Immature natural killer cell (primary cell): ENCODE results near the gene C4orf17. TPM values are rescaled to one million over a fixed set of nuclear protein-coding genes. Genes with fewer than 3 reads are reported as not detected.
"Not testable (repeated sequence)": the region's sequence is repeated elsewhere in the genome, so short reads cannot be mapped to it uniquely, and the experiment has no call there.

Experiments used
- DNase-seq, 3 donors: peaks; one replicate each; pipeline ENCODE4 v3.0.0; 2022; ENCODE audit warnings: mixed read lengths in 1 of 3
- H3K27ac Mint-ChIP-seq, 6 donors: one replicate each; pipeline ENCODE4 v1.8.0; 2020; ENCODE audit warnings: mixed read lengths in 6 of 6, mild to moderate bottlenecking in 5 of 6, inconsistent platforms in 4 of 6, moderate library complexity in 3 of 6
- H3K27me3 Mint-ChIP-seq, 3 donors: one replicate each; pipeline ENCODE4 v1.8.0; 2020 to 2021; ENCODE audit warnings: low read depth in 3 of 3, mild to moderate bottlenecking in 3 of 3, mixed read lengths in 3 of 3, moderate library complexity in 3 of 3, inconsistent platforms in 1 of 3
- H3K36me3 Mint-ChIP-seq, 3 donors: one replicate each; pipeline ENCODE4 v1.8.0; 2020; ENCODE audit warnings: mixed read lengths in 3 of 3, inconsistent platforms in 2 of 3, mild to moderate bottlenecking in 2 of 3
- H3K4me1 Mint-ChIP-seq, 2 donors: one replicate each; pipeline ENCODE4 v1.8.0; 2020; ENCODE audit warnings: inconsistent platforms in 2 of 2, mild to moderate bottlenecking in 2 of 2, mixed read lengths in 2 of 2, moderate library complexity in 1 of 2
- H3K4me3 Mint-ChIP-seq, 5 donors: one replicate each; pipeline ENCODE4 v1.8.0; 2020; ENCODE audit warnings: mild to moderate bottlenecking in 5 of 5, mixed read lengths in 5 of 5, inconsistent platforms in 3 of 5, moderate library complexity in 3 of 5
- H3K9me3 Mint-ChIP-seq, 6 donors: one replicate each; pipeline ENCODE4 v1.8.0; 2020; ENCODE audit warnings: mild to moderate bottlenecking in 6 of 6, mixed read lengths in 6 of 6, inconsistent platforms in 4 of 6, moderate library complexity in 3 of 6
- polyA plus RNA-seq, 3 donors: library from polyadenylated mRNA; unstranded; fragments of 300-500 nt; fragmentation: Illumina TruSeq; gene quantifications; one replicate each; pipeline ENCODE4 v1.2.3, GENCODE V29; 2021

The C4orf17 gene
- polyA plus RNA-seq, 3 donors from 2014 or later: not detected

GRCh38 chr4:99506781-99507180 lies 4.0 kb upstream of the C4orf17 start:
- Mint-ChIP-seq H3K27ac (no peak overlapping the region), H3K36me3 (no peaks in the 10 kb centered on the region), H3K4me1 (peaks cover 0 to 21% of the 10 kb centered on the region in 2 donors), H3K4me3 (no peak overlapping the region), H3K27me3 (peaks cover 0 to 3% (median 3%) of the 10 kb centered on the region in 3 donors), H3K9me3 (peaks cover 0 to 4% (median 0%) of the 10 kb centered on the region in 6 donors)
- DNase-seq: no peak

DNA sequence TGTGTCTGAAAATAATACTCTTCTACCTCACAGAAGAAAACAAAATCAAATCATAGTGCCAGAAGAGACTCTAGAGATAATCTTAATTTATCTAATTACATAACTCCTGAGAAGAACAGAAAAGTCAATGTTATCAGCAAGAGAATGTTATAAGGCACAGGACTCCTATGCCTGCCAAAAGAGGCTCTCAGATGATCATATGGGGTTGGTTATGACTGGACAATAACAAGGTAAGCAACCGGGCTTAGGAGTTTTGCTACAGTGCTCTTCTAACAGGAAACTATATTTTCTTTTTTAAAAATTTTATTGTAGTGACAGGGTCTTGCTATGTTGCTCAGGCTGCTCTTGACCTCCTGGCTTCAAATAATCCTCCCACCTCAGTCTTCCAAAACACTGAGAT lies 3.5 kb upstream of the C4orf17 start:
- H3K4me1 Mint-ChIP-seq: peaks cover 0 to 21% of the 10 kb centered on the region in 2 donors

DNA sequence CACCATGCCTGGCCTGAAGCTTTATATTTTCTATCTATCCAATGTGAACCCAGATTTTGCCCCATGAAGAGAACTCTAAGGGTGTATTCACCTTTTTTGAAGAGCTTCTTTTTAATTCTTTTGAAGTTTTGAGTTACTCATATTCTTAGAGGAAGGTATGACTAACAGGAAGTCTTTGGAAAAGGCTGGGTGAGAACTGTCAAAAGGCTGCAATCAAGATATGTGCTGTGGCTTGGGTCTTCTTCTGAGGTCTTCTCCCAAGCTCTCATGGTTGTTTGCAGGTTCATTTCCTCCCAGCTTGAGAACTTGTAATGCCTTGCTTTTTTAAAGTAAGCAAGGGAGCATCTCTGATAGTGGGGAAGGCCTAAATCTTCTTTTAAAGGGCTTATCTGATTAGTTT lies 3.1 kb upstream of the C4orf17 start:
- Mint-ChIP-seq H3K4me1 (peaks cover 0 to 21% of the 10 kb centered on the region in 2 donors), H3K27me3 (peaks cover 0 to 3% (median 3%) of the 10 kb centered on the region in 3 donors), H3K36me3 (no peaks in the 10 kb centered on the region), H3K27ac (no peak overlapping the region), H3K4me3 (no peak overlapping the region), H3K9me3 (peaks cover 0 to 4% (median 0%) of the 10 kb centered on the region in 6 donors)
- DNase-seq: no peak

More for the DNA sequence above, 3.5 kb upstream of the C4orf17 start:
- H3K4me3 Mint-ChIP-seq: no peak overlapping the region
- H3K27ac Mint-ChIP-seq: no peak overlapping the region
- peaks cover 0 to 3% (median 3%) of the 10 kb centered on the region in 3 donors for H3K27me3 Mint-ChIP-seq
- DNase-seq: no peak
- H3K36me3 Mint-ChIP-seq: no peaks in the 10 kb centered on the region
- H3K9me3 Mint-ChIP-seq: peaks cover 0 to 4% (median 0%) of the 10 kb centered on the region in 6 donors

- Mint-ChIP-seq H3K36me3 (no peaks in the 10 kb centered on the region), H3K4me3 (no peak overlapping the region), H3K27ac (no peak overlapping the region), H3K4me1 (no peaks in the 10 kb centered on the region), H3K27me3 (peaks cover 0 to 6% (median 0%) of the 10 kb centered on the region in 3 donors), H3K9me3 (no peaks in the 10 kb centered on the region)
- no peak for DNase-seq
Measured at GRCh38 chr4:99518601-99519295, 7.9 kb downstream of the C4orf17 start.

- peaks cover 0 to 2% (median 0%) of the 10 kb centered on the region in 6 donors for H3K9me3 Mint-ChIP-seq
- H3K27ac Mint-ChIP-seq: no peak overlapping the region
- no peaks in the 10 kb centered on the region for H3K4me1 Mint-ChIP-seq
- H3K4me3 Mint-ChIP-seq: no peak overlapping the region
- DNase-seq: no peak
- H3K27me3 Mint-ChIP-seq: peaks cover 0 to 2% (median 1%) of the 10 kb centered on the region in 3 donors
- no peaks in the 10 kb centered on the region for H3K36me3 Mint-ChIP-seq
Measured at GRCh38 chr4:99529228-99529627, 18.4 kb downstream of the C4orf17 start.

DNA sequence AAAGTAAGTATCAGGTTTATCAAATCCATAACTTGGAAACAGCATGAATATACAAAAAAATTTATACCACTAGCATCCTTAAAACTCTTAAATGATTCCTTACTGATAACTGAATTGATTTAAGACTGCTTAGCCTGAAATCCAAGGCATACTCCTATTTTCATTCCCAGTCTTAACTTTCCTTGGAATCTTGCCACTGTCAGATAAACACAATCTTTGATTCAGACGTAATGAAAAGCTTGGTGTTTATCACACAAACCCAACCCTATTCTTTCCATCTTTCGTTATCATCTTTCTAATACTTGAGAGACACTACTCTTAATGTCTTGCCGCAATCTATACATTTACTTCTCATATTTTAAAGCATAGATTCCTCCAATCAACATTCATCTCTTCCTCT lies 19.1 kb downstream of the C4orf17 start:
- no peak for DNase-seq

DNA sequence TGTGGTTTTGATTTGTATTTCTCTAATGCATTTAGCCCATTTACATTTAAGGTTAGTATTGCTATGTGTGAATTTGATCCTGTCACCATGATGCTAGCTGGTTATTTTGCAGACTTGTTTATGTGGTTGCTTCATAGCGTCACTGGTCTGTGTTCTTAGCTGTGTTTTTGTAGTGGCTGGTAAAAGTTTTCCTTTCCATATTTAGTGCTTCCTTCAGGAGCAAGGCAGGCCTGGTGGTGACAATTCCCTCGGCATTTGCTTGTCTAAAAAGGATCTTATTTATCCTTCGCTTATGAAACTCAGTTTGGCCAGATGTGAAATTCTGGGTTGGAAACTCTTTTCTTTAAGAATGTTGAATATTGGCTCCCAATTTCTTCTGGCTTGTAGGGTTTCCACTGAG lies 23.9 kb downstream of the C4orf17 start:
- not testable (repeated sequence) for H3K9me3 Mint-ChIP-seq, H3K4me1 Mint-ChIP-seq, H3K27ac Mint-ChIP-seq, H3K27me3 Mint-ChIP-seq, DNase-seq, H3K4me3 Mint-ChIP-seq, H3K36me3 Mint-ChIP-seq

More for the DNA sequence above, 19.1 kb downstream of the C4orf17 start:
- Mint-ChIP-seq H3K9me3 (peaks cover 0 to 2% (median 0%) of the 10 kb centered on the region in 6 donors), H3K4me3 (no peak overlapping the region), H3K27me3 (peaks cover 0 to 2% (median 1%) of the 10 kb centered on the region in 3 donors), H3K27ac (no peak overlapping the region), H3K4me1 (no peaks in the 10 kb centered on the region), H3K36me3 (no peaks in the 10 kb centered on the region)

GRCh38 chr4:99536271-99536670 lies 25.4 kb downstream of the C4orf17 start:
- Mint-ChIP-seq H3K27ac (no peak overlapping the region), H3K36me3 (no peaks in the 10 kb centered on the region), H3K27me3 (peaks cover 0 to 9% (median 0%) of the 10 kb centered on the region in 3 donors), H3K9me3 (peaks cover 0 to 4% (median 0%) of the 10 kb centered on the region in 6 donors), H3K4me1 (no peaks in the 10 kb centered on the region), H3K4me3 (no peak overlapping the region)
- DNase-seq: no peak

- Mint-ChIP-seq H3K9me3 (peaks cover 0 to 4% (median 0%) of the 10 kb centered on the region in 6 donors), H3K27ac (no peak overlapping the region), H3K4me3 (no peak overlapping the region), H3K4me1 (no peaks in the 10 kb centered on the region), H3K27me3 (peaks cover 0 to 9% (median 0%) of the 10 kb centered on the region in 3 donors), H3K36me3 (no peaks in the 10 kb centered on the region)
- DNase-seq: no peak
Measured at GRCh38 chr4:99536848-99537247, 26.0 kb downstream of the C4orf17 start.

- Mint-ChIP-seq H3K4me3 (no peak overlapping the region), H3K36me3 (no peaks in the 10 kb centered on the region), H3K27me3 (peaks cover 0 to 9% (median 1%) of the 10 kb centered on the region in 3 donors), H3K27ac (no peak overlapping the region), H3K9me3 (peaks cover 0 to 4% (median 0%) of the 10 kb centered on the region in 6 donors), H3K4me1 (no peaks in the 10 kb centered on the region)
- DNase-seq: no peak
Measured at GRCh38 chr4:99537674-99538073, 26.9 kb downstream of the C4orf17 start.

GRCh38 chr4:99540277-99540939 lies 29.6 kb downstream of the C4orf17 start:
- Mint-ChIP-seq H3K4me1 (no peaks in the 10 kb centered on the region), H3K9me3 (peaks cover 0 to under 1% (median 0%) of the 10 kb centered on the region in 6 donors), H3K4me3 (no peak overlapping the region)

GRCh38 chr4:99552872-99553271 lies 42.1 kb downstream of the C4orf17 start:
- Mint-ChIP-seq H3K4me3 (no peak overlapping the region), H3K36me3 (peaks cover 11 to 35% (median 17%) of the 10 kb centered on the region in 3 donors), H3K9me3 (no peaks in the 10 kb centered on the region), H3K27ac (no peak overlapping the region), H3K4me1 (no peaks in the 10 kb centered on the region), H3K27me3 (no peaks in the 10 kb centered on the region)
- DNase-seq: no peak

More at GRCh38 chr4:99540277-99540939, 29.6 kb downstream of the C4orf17 start:
- H3K27ac Mint-ChIP-seq: no peak overlapping the region
- DNase-seq: no peak
- peaks cover 0 to 2% (median 0%) of the 10 kb centered on the region in 3 donors for H3K36me3 Mint-ChIP-seq
- H3K27me3 Mint-ChIP-seq: peaks cover 0 to 9% (median 2%) of the 10 kb centered on the region in 3 donors

DNA sequence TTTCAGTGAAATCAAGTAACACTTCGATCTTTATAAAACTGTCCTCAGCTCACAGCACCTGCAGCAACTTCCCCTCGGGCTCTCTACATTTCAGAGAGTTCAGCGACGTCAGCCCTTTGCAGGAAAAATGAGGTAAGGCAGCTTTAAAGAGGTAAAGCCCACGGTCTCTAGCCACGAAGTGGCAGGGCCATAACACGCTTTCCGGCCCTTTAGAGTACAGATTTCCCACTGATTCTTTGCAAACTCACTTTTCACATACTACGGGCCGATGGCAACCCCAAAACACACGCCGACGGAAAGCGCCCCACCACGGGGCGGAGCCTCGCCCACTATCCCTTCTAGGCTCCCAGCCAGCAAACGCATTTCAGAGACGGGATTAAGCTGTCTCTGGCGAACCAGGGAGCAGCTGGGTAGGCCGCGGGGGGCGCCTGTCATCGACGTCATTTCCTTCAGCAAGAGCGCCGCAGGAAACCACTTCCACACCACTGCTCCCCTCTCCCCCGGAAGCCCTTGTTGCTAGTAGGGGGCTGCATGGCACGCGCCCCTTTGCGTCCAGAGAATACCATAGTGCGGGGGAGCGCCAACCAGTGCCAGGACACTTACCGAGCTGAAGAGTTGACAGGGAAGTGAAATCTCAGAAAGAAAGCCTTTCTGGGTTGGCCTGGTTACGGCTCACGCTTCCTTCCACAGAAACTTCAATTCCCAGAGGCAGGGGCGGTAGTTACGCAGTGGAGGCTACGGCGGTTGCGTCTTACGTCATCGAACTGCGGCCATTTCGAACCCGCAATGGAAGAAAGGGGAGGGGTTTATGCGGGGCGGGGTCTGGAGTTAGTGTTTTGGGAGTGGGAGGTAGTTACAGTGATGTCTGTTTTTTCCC lies 52.7 kb downstream of the C4orf17 start, which contains the start of gene TRMT10A:
TSS of gene TRMT10A (minus strand) at position 730 of the 877 bp plus-strand sequence. CDS start 4,701 bp downstream, outside the sequence.
- peaks cover 19 to 31% (median 20%) of the 10 kb centered on the region in 3 donors for H3K27me3 Mint-ChIP-seq
- H3K4me3 Mint-ChIP-seq: peak within 1 kb of the TSS; percentile 95 to 98 (median 98)
- peak within 1 kb of the TSS; percentile 99 to 100 (median 100) for H3K27ac Mint-ChIP-seq
- no peaks in the 10 kb centered on the region for H3K9me3 Mint-ChIP-seq
- DNase-seq: peak; percentile 95
- H3K36me3 Mint-ChIP-seq: peaks cover 0 to 4% (median 0%) of the 10 kb centered on the region in 3 donors
- H3K4me1 Mint-ChIP-seq: peaks cover 14 to 32% of the 10 kb centered on the region in 2 donors
